H1 (cell line): Measurements from ENCODE around the gene NDUFB6. TPM values are rescaled to one million over a fixed set of nuclear protein-coding genes. Genes with fewer than 3 reads are reported as not detected.

Experiments
- CTCF ChIA-PET: fragments of 300-600 bp; sonication (Branson Sonifier 250); formaldehyde crosslinking; loops from one replicate; lab custom pipeline; 2021; ENCODE audit not compliant: partially characterized antibody; lab: Charles Lee
- POLR2A ChIA-PET: fragments of 300-600 bp; sonication (Branson Sonifier 250); formaldehyde crosslinking; loops from one replicate; lab custom pipeline; 2021; ENCODE audit warnings: inconsistent platforms; ENCODE audit not compliant: partially characterized antibody; lab: Charles Lee
- DNase-seq, 2 experiments: peaks; one replicate each; pipeline versions ENCODE4 v3.0.0 to v3.0.0-alpha.2; 2010 to 2022; ENCODE audit warnings: low spot score in 2 of 2, low read depth in 1 of 2, mixed read lengths in 1 of 2
- FAIRE-seq: peaks from 2 replicates; lab custom pipeline; 2011; peaks lifted over from hg19 to GRCh38; lab: Jason Lieb, UNC
- H2AFZ ChIP-seq: 2 replicates; pipeline ENCODE4 v1.8.1; 2012; ENCODE audit warnings: low read length, inconsistent platforms
- H2AK5ac ChIP-seq: 2 replicates; pipeline ENCODE4 v1.6.1; 2013; ENCODE audit warnings: low read depth, low read length
- H2BK120ac ChIP-seq: replicated peaks from 2 replicates; pipeline ENCODE3; 2013; ENCODE audit warnings: low read depth, low read length, inconsistent platforms
- H2BK12ac ChIP-seq: 2 replicates; pipeline ENCODE4 v1.6.1; 2013; ENCODE audit warnings: low read depth, low read length
- H2BK15ac ChIP-seq: 2 replicates; pipeline ENCODE4 v1.6.1; 2013; ENCODE audit warnings: low read length
- H2BK20ac ChIP-seq: 2 replicates; pipeline ENCODE4 v1.6.1; 2013; ENCODE audit warnings: low read length
- H2BK5ac ChIP-seq: 2 replicates; pipeline ENCODE4 v1.6.1; 2013; ENCODE audit warnings: low read depth, low read length
- H3K14ac ChIP-seq: 2 replicates; pipeline ENCODE4 v1.6.1; 2013; ENCODE audit warnings: inconsistent platforms; ENCODE audit not compliant: insufficient read length
- H3K18ac ChIP-seq: 2 replicates; pipeline ENCODE4 v1.6.1; 2013; ENCODE audit warnings: low read length; ENCODE audit errors: extremely low read depth
- H3K23ac ChIP-seq: 2 replicates; pipeline ENCODE4 v1.6.1; 2013; ENCODE audit warnings: inconsistent platforms; ENCODE audit not compliant: insufficient read length
- H3K23me2 ChIP-seq: 2 replicates; pipeline ENCODE4 v1.6.1; 2013; ENCODE audit warnings: low read depth, low read length
- H3K27ac ChIP-seq: 2 replicates; pipeline ENCODE4 v1.6.1; 2011; ENCODE audit warnings: low read depth, low read length, inconsistent platforms
- H3K27me3 ChIP-seq, 4 experiments: replicated peaks in 1 of 4; 1 replicate in 1 of 4; 2 replicates in 3 of 4; pipeline versions ENCODE4 v1.6.1 to v1.8.1; 2011 to 2013; ENCODE audit warnings: low read length in 3 of 4, mild to moderate bottlenecking in 3 of 4, inconsistent platforms in 2 of 4, mixed read lengths in 2 of 4, moderate library complexity in 1 of 4; ENCODE audit not compliant: control insufficient read depth in 3 of 4, insufficient read depth in 3 of 4; ENCODE audit errors: extremely low read depth in 1 of 4
- H3K36me3 ChIP-seq, 4 experiments: 2 replicates each; pipeline versions ENCODE4 v1.6.1 to v1.8.1; 2011 to 2013; ENCODE audit warnings: mild to moderate bottlenecking in 4 of 4, low read length in 3 of 4, moderate library complexity in 2 of 4, control low read depth in 1 of 4, inconsistent platforms in 1 of 4; ENCODE audit not compliant: insufficient read depth in 4 of 4, control insufficient read depth in 2 of 4
- H3K4ac ChIP-seq: replicated peaks from 2 replicates; pipeline ENCODE3; 2013; ENCODE audit warnings: low read length, low read depth, mixed read lengths, inconsistent platforms; ENCODE audit not compliant: insufficient read length
- H3K4me1 ChIP-seq, 4 experiments: replicated peaks in 1 of 4; 1 replicate in 1 of 4; 2 replicates in 3 of 4; pipeline versions ENCODE4 v1.6.1 to v1.8.1; 2011 to 2013; ENCODE audit warnings: low read length in 3 of 4, inconsistent platforms in 2 of 4, mixed read lengths in 1 of 4; ENCODE audit not compliant: insufficient read depth in 4 of 4, control insufficient read depth in 3 of 4
- H3K4me2 ChIP-seq, 2 experiments: 2 replicates each; pipeline versions ENCODE4 v1.6.1 to v1.8.1; 2011 to 2013; ENCODE audit warnings: low read depth in 2 of 2, low read length in 2 of 2, control low read depth in 1 of 2, inconsistent platforms in 1 of 2, mild to moderate bottlenecking in 1 of 2; ENCODE audit not compliant: insufficient read depth in 1 of 2
- H3K4me3 ChIP-seq, 4 experiments: fragments of 200-600, 300-600 bp in 1 of 4; sonication (generic), shearing (Covaris generic), sonication (Bioruptor Twin) in 1 of 4; 2 replicates each; pipeline versions ENCODE4 v1.5.1 to v1.8.1; 2011 to 2016; ENCODE audit warnings: low read length in 4 of 4, low read depth in 3 of 4, control low read depth in 2 of 4, inconsistent platforms in 2 of 4, mild to moderate bottlenecking in 2 of 4, mixed read lengths in 1 of 4, moderate library complexity in 1 of 4; ENCODE audit not compliant: insufficient read depth in 2 of 4; ENCODE audit errors: extremely low read depth in 1 of 4
- H3K56ac ChIP-seq: replicated peaks from 2 replicates; pipeline ENCODE3; 2013; ENCODE audit warnings: low read depth, mild to moderate bottlenecking, mixed read lengths, low read length, inconsistent platforms; ENCODE audit not compliant: insufficient read length
- H3K79me1 ChIP-seq: 2 replicates; pipeline ENCODE4 v1.6.1; 2013; ENCODE audit warnings: low read depth, low read length, control low read depth
- H3K79me2 ChIP-seq, 2 experiments: 2 replicates each; pipeline versions ENCODE4 v1.6.1 to v1.8.1; 2012 to 2013; ENCODE audit warnings: low read length in 2 of 2, mild to moderate bottlenecking in 2 of 2, inconsistent platforms in 1 of 2; ENCODE audit not compliant: insufficient read depth in 2 of 2, control insufficient read depth in 1 of 2
- H3K9ac ChIP-seq, 4 experiments: replicated peaks in 1 of 4; 1 replicate in 1 of 4; 2 replicates in 3 of 4; pipeline versions ENCODE4 v1.6.1 to v1.8.1; 2011 to 2013; ENCODE audit warnings: low read depth in 3 of 4, low read length in 3 of 4, control low read depth in 2 of 4, mild to moderate bottlenecking in 2 of 4, moderate library complexity in 2 of 4, inconsistent platforms in 1 of 4; ENCODE audit errors: extremely low read depth in 1 of 4
- H3K9me3 ChIP-seq, 2 experiments: 2 replicates each; pipeline versions ENCODE4 v1.6.1 to v1.8.1; 2012 to 2013; ENCODE audit warnings: mild to moderate bottlenecking in 2 of 2, moderate library complexity in 2 of 2, control low read depth in 1 of 2, inconsistent platforms in 1 of 2, low read depth in 1 of 2, low read length in 1 of 2, mixed read lengths in 1 of 2; ENCODE audit not compliant: insufficient read depth in 2 of 2
- H4K20me1 ChIP-seq, 2 experiments: replicated peaks in 1 of 2; 2 replicates each; pipeline versions ENCODE3 to v1.8.1; 2011 to 2013; ENCODE audit warnings: inconsistent platforms in 2 of 2, low read length in 2 of 2, mild to moderate bottlenecking in 1 of 2; ENCODE audit not compliant: insufficient read depth in 2 of 2, control insufficient read depth in 1 of 2
- H4K5ac ChIP-seq: 2 replicates; pipeline ENCODE4 v1.6.1; 2013; ENCODE audit warnings: low read length, low read depth, mixed read lengths, inconsistent platforms; ENCODE audit not compliant: insufficient read length
- H4K8ac ChIP-seq: 2 replicates; pipeline ENCODE4 v1.8.0; 2013; ENCODE audit warnings: mild to moderate bottlenecking, moderate library complexity, low read length, inconsistent platforms; ENCODE audit not compliant: insufficient read depth; ENCODE audit errors: extremely low read depth
- H4K91ac ChIP-seq: replicated peaks from 2 replicates; pipeline ENCODE3; 2013; ENCODE audit warnings: low read length, mixed read lengths, inconsistent platforms; ENCODE audit not compliant: insufficient read length
- CBX8 ChIP-seq: fragments of 300-800, 300-1000 bp; sonication (generic); IDR thresholded peaks from 2 replicates; pipeline ENCODE4 v1.7.1; 2016; ENCODE audit warnings: low read depth, low read length, borderline replicate concordance
- HDAC2 ChIP-seq, 2 experiments: fragments of 300-600 bp in 1 of 2; sonication (generic) in 1 of 2; IDR thresholded peaks; 2 replicates each; pipeline ENCODE4 v1.6.1; 2011 to 2012; ENCODE audit warnings: low read depth in 2 of 2, low read length in 2 of 2, mild to moderate bottlenecking in 2 of 2, moderate library complexity in 2 of 2, borderline replicate concordance in 1 of 2, inconsistent platforms in 1 of 2
- JUND ChIP-seq: IDR thresholded peaks from 2 replicates; pipeline ENCODE4 v1.6.1; 2011; ENCODE audit warnings: mild to moderate bottlenecking, improper control_type of control experiment, low read length
- KDM5A ChIP-seq: fragments of 200-600 bp; IDR thresholded peaks from 2 replicates; pipeline ENCODE4 v1.7.1; 2012; ENCODE audit warnings: mild to moderate bottlenecking, low read length, inconsistent platforms, mixed read lengths
- PHF8 ChIP-seq: fragments of 200-600 bp; sonication (generic); conservative IDR thresholded peaks from 2 replicates; pipeline ENCODE4 v1.7.1; 2012; ENCODE audit warnings: low read depth, mild to moderate bottlenecking, inconsistent platforms, low read length, moderate library complexity
- SIN3A ChIP-seq, 2 experiments: IDR thresholded peaks in 1 of 2; conservative IDR thresholded peaks in 1 of 2; 2 replicates each; pipeline ENCODE4 v1.6.1; 2011 to 2012; ENCODE audit warnings: low read length in 2 of 2, improper control_type of control experiment in 1 of 2, low read depth in 1 of 2, mild to moderate bottlenecking in 1 of 2
- SIRT6 ChIP-seq: IDR thresholded peaks from one replicate; pipeline ENCODE4 v1.7.1; 2012; ENCODE audit warnings: low read length, inconsistent platforms
- TAF7 ChIP-seq: optimal IDR thresholded peaks from 2 replicates; pipeline ENCODE3; 2011; ENCODE audit warnings: low read depth, mild to moderate bottlenecking, inconsistent platforms, low read length, moderate library complexity, borderline replicate concordance
- WGBS, 2 experiments: shearing (Covaris generic) in 1 of 2; methylation state at CpG; one replicate each; pipeline versions ENCODE4 v1.1.6 to v1.1.7; 2013 to 2015; ENCODE audit warnings: low lambda C conversion rate in 2 of 2, mixed read lengths in 2 of 2, inconsistent platforms in 1 of 2, low coverage in 1 of 2, missing lambda C conversion rate in 1 of 2; ENCODE audit not compliant: insufficient replicate concordance in 2 of 2, insufficient coverage in 1 of 2, insufficient read length in 1 of 2; ENCODE audit errors: extremely low coverage in 1 of 2, missing lambda C conversion rate in 1 of 2; 5-methylcytosine and 5-hydroxymethylcytosine counted together
- polyA plus RNA-seq, 7 experiments: library from polyadenylated mRNA; depleted of rRNA in 3 of 7; stranded (reverse) in 5 of 7; unstranded in 2 of 7; fragments of >200 nt in 5 of 7; fragments of 200-250 nt in 2 of 7; gene quantifications; 1 replicate in 5 of 7; 2 replicates in 1 of 7; 4 replicates in 1 of 7; pipeline versions ENCODE4 v1.2.1 to v1.2.3, GENCODE V29; 2011 to 2013; ENCODE audit warnings: missing spikeins in 2 of 7, mixed read lengths in 2 of 7
- total RNA-seq: library from RNA; stranded (reverse); fragmentation: NEBNext Ultra II Directional; extraction: Animal tissue kit (Norgen Biotek cat#: 25700); gene quantifications from 2 replicates; pipeline ENCODE4 v1.2.1, GENCODE V29; 2021
- TF ChIP-seq, protein P1 (sequence below): IDR thresholded peaks from 2 replicates; pipeline ENCODE4 v1.6.1; 2011; ENCODE audit warnings: low read length, improper control_type of control experiment
- TF ChIP-seq, protein P2 (sequence below): IDR thresholded peaks from 2 replicates; pipeline ENCODE4 v1.6.1; 2012; ENCODE audit warnings: low read length, inconsistent platforms

Gene NDUFB6
- total and polyA plus RNA-seq, 2 of the 8 experiments (the other 6 are each of a cell fraction or from before 2014, with no cell fraction given), result 55.8 to 61.4 TPM

DNA sequence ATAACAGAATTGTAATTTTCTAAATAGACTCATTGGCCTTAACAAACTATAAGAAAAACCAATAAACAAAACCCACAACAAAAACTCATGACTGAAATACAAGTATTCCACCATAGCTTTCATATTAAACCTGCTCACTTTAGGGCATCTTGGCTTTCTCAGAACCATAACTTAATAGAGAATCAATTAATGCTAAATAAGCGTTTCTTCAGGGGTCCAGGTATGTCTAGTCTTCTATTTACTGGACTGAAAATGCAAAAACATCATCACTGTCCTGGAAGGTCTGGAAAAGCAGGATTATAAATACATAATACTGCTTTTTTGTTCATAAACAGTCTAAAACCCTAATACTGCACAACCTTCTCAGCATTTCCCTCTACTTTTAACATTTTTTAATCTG is 27.1 kb downstream of the NDUFB6 start:
- no peak overlapping the region for H2BK120ac ChIP-seq
- H2AFZ ChIP-seq, result no peak overlapping the region
- CTCF ChIA-PET, result interaction anchor here (1.4 to 2.7 kb wide), 3 partner anchors 19 to 167 kb away, joined by 3 to 17 read pairs (median 16); partner anchors contain the start of gene RIGI
- peaks cover 2% of the 10 kb centered on the region; the same call in 1 of the 2 replicates for H3K79me1 ChIP-seq
- H2AK5ac ChIP-seq, result no peak overlapping the region
- no peak overlapping the region for H4K5ac ChIP-seq
- POLR2A ChIA-PET, result interaction anchor here (2.1 kb wide), 1 partner anchor 13 kb away, joined by 11 read pairs; no protein-coding TSS in a partner anchor
- no peak overlapping the region for H3K56ac ChIP-seq
- no peak overlapping the region for H4K91ac ChIP-seq
- no peak overlapping the region for H3K4ac ChIP-seq
- no peak overlapping the region for H3K18ac ChIP-seq
- FAIRE-seq (no peak), DNase-seq (no peak)
- H3K36me3 ChIP-seq, result peaks cover 2 to 37% (median 23%) of the 10 kb centered on the region in 4 experiments; a peak in 7 of 8 replicates
- H3K27ac ChIP-seq, result no peak overlapping the region
- WGBS, 2 experiments, result 82% methylated on average over 1 of the region's 1 CpG; no CpG with 5 or more reads in 1 of the 2 experiments
- H3K14ac ChIP-seq, result no peak overlapping the region
- H2BK15ac ChIP-seq, result no peak overlapping the region
- no peak overlapping the region for H3K9ac ChIP-seq
- H3K4me2 ChIP-seq, result no peak overlapping the region
- no peak overlapping the region for H2BK20ac ChIP-seq
- H3K9me3 ChIP-seq, result no peaks in the 10 kb centered on the region
- peaks cover 4% of the 10 kb centered on the region; the same call in 1 of the 2 replicates for H3K23me2 ChIP-seq
- H3K4me1 ChIP-seq, result no peaks in the 10 kb centered on the region
- H4K8ac ChIP-seq, result no peak overlapping the region
- no peak overlapping the region for H3K4me3 ChIP-seq
- H2BK5ac ChIP-seq, result no peak overlapping the region
- peaks cover 41 to 96% of the 10 kb centered on the region in 2 experiments for H3K79me2 ChIP-seq
- H3K23ac ChIP-seq, result no peak overlapping the region
- no peaks in the 10 kb centered on the region for H3K27me3 ChIP-seq
- peaks cover 13 to 27% of the 10 kb centered on the region in 2 experiments for H4K20me1 ChIP-seq
- no peak overlapping the region for H2BK12ac ChIP-seq
- TF ChIP-seq, protein P1, sequence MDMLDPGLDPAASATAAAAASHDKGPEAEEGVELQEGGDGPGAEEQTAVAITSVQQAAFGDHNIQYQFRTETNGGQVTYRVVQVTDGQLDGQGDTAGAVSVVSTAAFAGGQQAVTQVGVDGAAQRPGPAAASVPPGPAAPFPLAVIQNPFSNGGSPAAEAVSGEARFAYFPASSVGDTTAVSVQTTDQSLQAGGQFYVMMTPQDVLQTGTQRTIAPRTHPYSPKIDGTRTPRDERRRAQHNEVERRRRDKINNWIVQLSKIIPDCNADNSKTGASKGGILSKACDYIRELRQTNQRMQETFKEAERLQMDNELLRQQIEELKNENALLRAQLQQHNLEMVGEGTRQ, result no peak
- TF ChIP-seq KDM5A (no peak), HDAC2 (IDR thresholded peaks at IDR 0.05; ENCODE audit: borderline replicate concordance in 1 of 2, low read depth in 2 of 2, low read length in 2 of 2) (no peak), TAF7 (no peak), JUND (no peak), PHF8 (no peak), CBX8 (no peak), SIRT6 (no peak), SIN3A (conservative IDR thresholded peaks at IDR 0.05 in 1 of 2, IDR thresholded peaks at IDR 0.05 in 1 of 2; ENCODE audit: low read depth in 1 of 2, low read length in 2 of 2) (no peak)
- TF ChIP-seq, protein P2, sequence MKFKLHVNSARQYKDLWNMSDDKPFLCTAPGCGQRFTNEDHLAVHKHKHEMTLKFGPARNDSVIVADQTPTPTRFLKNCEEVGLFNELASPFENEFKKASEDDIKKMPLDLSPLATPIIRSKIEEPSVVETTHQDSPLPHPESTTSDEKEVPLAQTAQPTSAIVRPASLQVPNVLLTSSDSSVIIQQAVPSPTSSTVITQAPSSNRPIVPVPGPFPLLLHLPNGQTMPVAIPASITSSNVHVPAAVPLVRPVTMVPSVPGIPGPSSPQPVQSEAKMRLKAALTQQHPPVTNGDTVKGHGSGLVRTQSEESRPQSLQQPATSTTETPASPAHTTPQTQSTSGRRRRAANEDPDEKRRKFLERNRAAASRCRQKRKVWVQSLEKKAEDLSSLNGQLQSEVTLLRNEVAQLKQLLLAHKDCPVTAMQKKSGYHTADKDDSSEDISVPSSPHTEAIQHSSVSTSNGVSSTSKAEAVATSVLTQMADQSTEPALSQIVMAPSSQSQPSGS, result no peak
